ENCODE results near the gene PITPNM1.

PITPNM1 gene

DNA sequence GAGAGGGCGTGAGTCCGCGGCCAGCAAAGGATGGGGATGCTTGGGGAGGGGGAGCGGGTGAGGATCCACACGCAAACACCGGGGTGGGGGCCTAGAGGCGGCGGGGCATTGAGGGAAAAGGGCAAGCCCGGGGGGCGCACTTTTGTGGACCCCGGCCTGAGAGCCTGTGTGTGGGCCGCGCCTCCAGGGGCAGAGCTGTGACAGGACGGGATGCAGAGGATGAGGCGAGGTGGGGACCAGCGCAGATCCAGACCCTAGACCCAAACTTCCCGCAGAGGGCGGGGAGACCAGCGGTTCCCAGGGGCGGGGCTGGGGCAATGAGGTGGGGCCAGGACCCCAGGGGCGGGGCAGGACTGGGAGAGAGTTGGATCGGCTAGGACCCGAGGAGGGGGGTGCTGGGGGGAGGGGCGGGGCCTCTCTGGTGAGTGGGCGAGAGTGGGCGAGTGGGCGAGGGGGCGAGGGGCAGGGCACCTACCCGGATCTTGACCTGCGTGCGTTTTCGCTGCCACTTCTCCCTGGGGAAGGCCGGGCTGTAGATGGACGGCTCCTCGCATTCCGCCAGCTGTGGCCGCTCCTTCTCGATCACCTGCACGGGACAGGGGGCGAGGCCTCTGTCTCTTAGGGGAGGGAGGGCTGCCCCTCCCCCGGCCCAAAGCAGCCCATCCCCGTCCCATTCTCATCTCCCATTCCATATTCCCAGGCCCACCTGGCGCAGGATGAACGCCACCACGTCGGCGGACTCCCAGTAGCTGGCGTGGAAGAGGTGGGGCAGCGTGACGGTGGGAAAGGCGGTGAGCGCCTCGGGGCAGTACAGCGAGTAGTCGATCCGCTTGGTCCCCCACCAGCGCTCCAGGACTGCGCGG is 10.6 kb downstream of the PITPNM1 start:
- no peak for TF ChIP-seq CTCF (IDR thresholded peaks at IDR 0.05; ENCODE audit: insufficient read depth, low read length, poor library complexity, severe bottlenecking)
- TF ChIP-seq EZH2phosphoT487 (conservative IDR thresholded peaks at IDR 0.05; ENCODE audit: low read length), result no peak
- Histone ChIP-seq H3K27me3 (ENCODE audit: low read length) (no peaks in the 10 kb centered on the region), H3K9ac (ENCODE audit: low read length) (no peak overlapping the region), H3K4me3 (ENCODE audit: insufficient read depth, low read length, poor library complexity, severe bottlenecking) (no peak overlapping the region), H3K79me2 (ENCODE audit: insufficient read depth, low read length) (no peaks in the 10 kb centered on the region), H3F3A (ENCODE audit: insufficient read depth) (no peaks in the 10 kb centered on the region), H3K36me3 (ENCODE audit: low read length) (no peaks in the 10 kb centered on the region), H2AFZ (ENCODE audit: low read depth, low read length, severe bottlenecking) (no peak overlapping the region), H3K9me2 (replicated peaks; ENCODE audit: insufficient read depth, low read length) (no peaks in the 10 kb centered on the region), H3K27ac (ENCODE audit: low read depth, low read length) (no peak overlapping the region), H3K4me2 (ENCODE audit: low read depth, low read length, poor library complexity, severe bottlenecking) (no peak overlapping the region), H4K20me1 (ENCODE audit: low read depth, low read length) (no peaks in the 10 kb centered on the region), H3K9me3 (ENCODE audit: insufficient read depth, low read length) (no peaks in the 10 kb centered on the region)

DNA sequence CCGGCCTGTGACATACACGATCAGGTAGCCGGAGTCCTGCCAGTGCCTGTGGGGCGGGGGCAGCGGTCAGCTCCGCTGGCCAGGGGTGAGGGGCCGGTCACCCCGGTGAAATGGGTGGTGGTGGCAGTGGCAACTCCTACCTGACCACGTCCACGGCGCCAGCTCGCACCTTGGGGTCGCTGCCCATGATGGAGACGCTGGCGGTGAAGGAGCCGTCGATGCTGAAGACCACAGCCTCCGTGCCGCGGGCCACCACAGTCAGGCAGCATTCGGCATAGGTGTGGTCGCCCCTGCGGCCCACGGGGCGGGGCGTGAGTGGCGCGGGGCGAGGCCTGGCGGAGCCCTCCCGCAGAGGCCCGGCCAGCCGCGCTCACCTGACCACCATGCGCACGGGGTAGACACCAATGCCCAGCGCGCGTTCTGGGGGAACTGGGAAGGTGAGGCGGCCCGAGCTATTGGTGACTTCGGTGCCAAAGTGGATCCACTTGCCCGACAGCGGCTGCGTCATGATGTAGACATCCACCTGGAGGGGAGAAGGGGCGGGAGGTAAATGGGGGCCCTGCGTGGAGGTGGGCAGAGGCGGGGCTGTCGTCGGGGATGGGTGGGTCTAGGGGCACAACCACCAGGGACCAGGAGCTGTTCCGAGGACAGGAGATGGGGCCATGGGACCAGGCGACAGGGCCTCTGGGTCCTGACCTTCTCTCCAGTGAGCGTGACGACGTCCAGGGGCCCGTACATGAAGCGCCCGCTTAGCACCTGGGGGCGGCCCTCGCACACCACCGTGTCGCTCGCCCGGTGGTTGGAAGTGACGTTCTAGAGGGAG is 11.4 kb downstream of the PITPNM1 start:
- Histone ChIP-seq H3K36me3 (ENCODE audit: low read length) (no peaks in the 10 kb centered on the region), H3F3A (ENCODE audit: insufficient read depth) (no peaks in the 10 kb centered on the region), H4K20me1 (ENCODE audit: low read depth, low read length) (no peaks in the 10 kb centered on the region), H3K4me2 (ENCODE audit: low read depth, low read length, poor library complexity, severe bottlenecking) (no peak overlapping the region), H3K9ac (ENCODE audit: low read length) (no peak overlapping the region), H3K27me3 (ENCODE audit: low read length) (no peaks in the 10 kb centered on the region), H3K9me2 (replicated peaks; ENCODE audit: insufficient read depth, low read length) (no peaks in the 10 kb centered on the region), H3K79me2 (ENCODE audit: insufficient read depth, low read length) (no peaks in the 10 kb centered on the region), H3K4me3 (ENCODE audit: insufficient read depth, low read length, poor library complexity, severe bottlenecking) (no peak overlapping the region), H3K27ac (ENCODE audit: low read depth, low read length) (no peak overlapping the region), H3K9me3 (ENCODE audit: insufficient read depth, low read length) (no peaks in the 10 kb centered on the region), H2AFZ (ENCODE audit: low read depth, low read length, severe bottlenecking) (no peak overlapping the region)
- TF ChIP-seq EZH2phosphoT487 (conservative IDR thresholded peaks at IDR 0.05; ENCODE audit: low read length), result no peak
- TF ChIP-seq CTCF (IDR thresholded peaks at IDR 0.05; ENCODE audit: insufficient read depth, low read length, poor library complexity, severe bottlenecking), result no peak

GRCh38 chr11:67492801-67493547 is 12.2 kb downstream of the PITPNM1 start:
- no peaks in the 10 kb centered on the region for H3K9me3 ChIP-seq (ENCODE audit: insufficient read depth, low read length)
- TF ChIP-seq CTCF (IDR thresholded peaks at IDR 0.05; ENCODE audit: insufficient read depth, low read length, poor library complexity, severe bottlenecking), result no peak
- TF ChIP-seq EZH2phosphoT487 (conservative IDR thresholded peaks at IDR 0.05; ENCODE audit: low read length), result no peak
- no peak overlapping the region for H3K4me2 ChIP-seq (ENCODE audit: low read depth, low read length, poor library complexity, severe bottlenecking)
- H3K79me2 ChIP-seq (ENCODE audit: insufficient read depth, low read length), result no peaks in the 10 kb centered on the region
- H3K4me3 ChIP-seq (ENCODE audit: insufficient read depth, low read length, poor library complexity, severe bottlenecking), result no peak overlapping the region
- no peaks in the 10 kb centered on the region for H3F3A ChIP-seq (ENCODE audit: insufficient read depth)
- no peaks in the 10 kb centered on the region for H3K9me2 ChIP-seq (replicated peaks; ENCODE audit: insufficient read depth, low read length)
- no peak overlapping the region for H3K9ac ChIP-seq (ENCODE audit: low read length)
- no peaks in the 10 kb centered on the region for H4K20me1 ChIP-seq (ENCODE audit: low read depth, low read length)
- H3K27ac ChIP-seq (ENCODE audit: low read depth, low read length), result no peak overlapping the region
- no peak overlapping the region for H2AFZ ChIP-seq (ENCODE audit: low read depth, low read length, severe bottlenecking)
- H3K27me3 ChIP-seq (ENCODE audit: low read length), result no peaks in the 10 kb centered on the region
- H3K36me3 ChIP-seq (ENCODE audit: low read length), result no peaks in the 10 kb centered on the region

Data from SU-DHL-6 (cell line).